Rectal smooth muscle tissue (tissue), 1 donor: ENCODE results near the gene SH3TC2.

Experiments used
- H3K27ac ChIP-seq: one replicate; pipeline ENCODE4 v1.7.0; 2013; ENCODE audit warnings: low read depth, low read length, inconsistent platforms
- H3K27me3 ChIP-seq: one replicate; pipeline ENCODE4 v1.7.0; 2013; ENCODE audit warnings: low read length; ENCODE audit not compliant: control insufficient read depth, insufficient read depth
- H3K36me3 ChIP-seq: one replicate; pipeline ENCODE4 v1.7.0; 2013; ENCODE audit warnings: low read length; ENCODE audit not compliant: control insufficient read depth, insufficient read depth
- H3K4me1 ChIP-seq: one replicate; pipeline ENCODE4 v1.7.0; 2013; ENCODE audit warnings: low read length; ENCODE audit not compliant: control insufficient read depth, insufficient read depth
- H3K4me3 ChIP-seq: one replicate; pipeline ENCODE4 v1.7.0; 2013; ENCODE audit warnings: low read length
- H3K9ac ChIP-seq: one replicate; pipeline ENCODE4 v1.7.0; 2013; ENCODE audit warnings: low read length

The SH3TC2 gene

GRCh38 chr5:149038336-149039080, 24.4 kb downstream of the SH3TC2 start:
- Histone ChIP-seq H3K27ac (no peak overlapping the region), H3K4me1 (no peaks in the 10 kb centered on the region), H3K36me3 (no peaks in the 10 kb centered on the region), H3K9ac (no peak overlapping the region), H3K27me3 (no peaks in the 10 kb centered on the region), H3K4me3 (no peak overlapping the region)

GRCh38 chr5:149037817-149038216, 25.0 kb downstream of the SH3TC2 start:
- Histone ChIP-seq H3K27ac (no peak overlapping the region), H3K27me3 (no peaks in the 10 kb centered on the region), H3K4me1 (no peaks in the 10 kb centered on the region)

GRCh38 chr5:149036970-149037369, 25.9 kb downstream of the SH3TC2 start:
- Histone ChIP-seq H3K4me1 (no peaks in the 10 kb centered on the region), H3K4me3 (no peak overlapping the region), H3K27ac (no peak overlapping the region), H3K36me3 (no peaks in the 10 kb centered on the region), H3K27me3 (no peaks in the 10 kb centered on the region), H3K9ac (no peak overlapping the region)

More at GRCh38 chr5:149037817-149038216, 25.0 kb downstream of the SH3TC2 start:
- Histone ChIP-seq H3K36me3 (no peaks in the 10 kb centered on the region), H3K4me3 (no peak overlapping the region), H3K9ac (no peak overlapping the region)

GRCh38 chr5:149036168-149036567, 26.7 kb downstream of the SH3TC2 start:
- no peaks in the 10 kb centered on the region for H3K27me3 ChIP-seq
- H3K4me1 ChIP-seq: no peaks in the 10 kb centered on the region
- H3K9ac ChIP-seq: no peak overlapping the region
- H3K4me3 ChIP-seq: no peak overlapping the region
- H3K27ac ChIP-seq: no peak overlapping the region
- no peaks in the 10 kb centered on the region for H3K36me3 ChIP-seq

GRCh38 chr5:149035372-149035790, 27.5 kb downstream of the SH3TC2 start:
- H3K9ac ChIP-seq: no peak overlapping the region
- H3K27me3 ChIP-seq: no peaks in the 10 kb centered on the region
- H3K4me1 ChIP-seq: no peaks in the 10 kb centered on the region
- no peak overlapping the region for H3K27ac ChIP-seq
- no peak overlapping the region for H3K4me3 ChIP-seq
- H3K36me3 ChIP-seq: no peaks in the 10 kb centered on the region

GRCh38 chr5:149030838-149031397, 31.9 kb downstream of the SH3TC2 start:
- Histone ChIP-seq H3K4me1 (no peaks in the 10 kb centered on the region), H3K4me3 (no peak overlapping the region), H3K36me3 (no peaks in the 10 kb centered on the region), H3K9ac (no peak overlapping the region), H3K27ac (no peak overlapping the region), H3K27me3 (no peaks in the 10 kb centered on the region)

GRCh38 chr5:149030392-149030791, 32.5 kb downstream of the SH3TC2 start:
- no peak overlapping the region for H3K27ac ChIP-seq
- no peak overlapping the region for H3K4me3 ChIP-seq
- H3K9ac ChIP-seq: no peak overlapping the region
- no peaks in the 10 kb centered on the region for H3K27me3 ChIP-seq
- H3K36me3 ChIP-seq: no peaks in the 10 kb centered on the region
- H3K4me1 ChIP-seq: no peaks in the 10 kb centered on the region

- Histone ChIP-seq H3K4me3 (no peak overlapping the region), H3K36me3 (no peaks in the 10 kb centered on the region), H3K27me3 (no peaks in the 10 kb centered on the region), H3K9ac (no peak overlapping the region), H3K27ac (no peak overlapping the region), H3K4me1 (no peaks in the 10 kb centered on the region)
Observed at GRCh38 chr5:149028984-149029383, 33.9 kb downstream of the SH3TC2 start.

- H3K36me3 ChIP-seq: no peaks in the 10 kb centered on the region
- no peak overlapping the region for H3K9ac ChIP-seq
- H3K27ac ChIP-seq: no peak overlapping the region
- H3K4me1 ChIP-seq: no peaks in the 10 kb centered on the region
- no peak overlapping the region for H3K4me3 ChIP-seq
- no peaks in the 10 kb centered on the region for H3K27me3 ChIP-seq
Observed at GRCh38 chr5:149028161-149028560, 34.7 kb downstream of the SH3TC2 start.

GRCh38 chr5:149027636-149028035, 35.2 kb downstream of the SH3TC2 start:
- no peaks in the 10 kb centered on the region for H3K4me1 ChIP-seq
- H3K27me3 ChIP-seq: no peaks in the 10 kb centered on the region
- no peak overlapping the region for H3K27ac ChIP-seq
- H3K36me3 ChIP-seq: no peaks in the 10 kb centered on the region
- H3K4me3 ChIP-seq: no peak overlapping the region
- H3K9ac ChIP-seq: no peak overlapping the region

- Histone ChIP-seq H3K9ac (no peak overlapping the region), H3K4me1 (no peaks in the 10 kb centered on the region), H3K4me3 (no peak overlapping the region), H3K27ac (no peak overlapping the region), H3K27me3 (no peaks in the 10 kb centered on the region), H3K36me3 (no peaks in the 10 kb centered on the region)
Observed at GRCh38 chr5:149024943-149025342, 37.9 kb downstream of the SH3TC2 start.

GRCh38 chr5:149024477-149024876, 38.4 kb downstream of the SH3TC2 start:
- no peak overlapping the region for H3K9ac ChIP-seq
- no peaks in the 10 kb centered on the region for H3K4me1 ChIP-seq
- H3K4me3 ChIP-seq: no peak overlapping the region
- no peaks in the 10 kb centered on the region for H3K27me3 ChIP-seq
- no peaks in the 10 kb centered on the region for H3K36me3 ChIP-seq
- no peak overlapping the region for H3K27ac ChIP-seq

GRCh38 chr5:149022200-149022599, 40.7 kb downstream of the SH3TC2 start:
- H3K4me1 ChIP-seq: no peaks in the 10 kb centered on the region
- no peak overlapping the region for H3K4me3 ChIP-seq
- H3K27ac ChIP-seq: no peak overlapping the region
- H3K9ac ChIP-seq: no peak overlapping the region
- H3K36me3 ChIP-seq: no peaks in the 10 kb centered on the region
- no peaks in the 10 kb centered on the region for H3K27me3 ChIP-seq
